Activated T-cell treated with anti-CD3 and anti-CD28 coated beads, Interleukin-2, amount 50 U/mL, for 1 hour (primary cell): ENCODE results near the gene FNDC3B.
"Not testable (repeated sequence)": the region's sequence is repeated elsewhere in the genome, so short reads cannot be mapped to it uniquely, and the experiment has no call there.

Experiments used
- DNase-seq: peaks from one replicate; pipeline ENCODE4 v3.0.0-alpha.2; 2020

FNDC3B gene

GRCh38 chr3:172352786-172353185, 313.4 kb downstream of the FNDC3B start:
- no peak for DNase-seq

GRCh38 chr3:172354931-172355499, 315.6 kb downstream of the FNDC3B start:
- no peak for DNase-seq

GRCh38 chr3:172355836-172356235, 316.5 kb downstream of the FNDC3B start:
- no peak for DNase-seq

GRCh38 chr3:172356427-172356826, 317.0 kb downstream of the FNDC3B start:
- DNase-seq = no peak

- no peak for DNase-seq
Measured at GRCh38 chr3:172357850-172358754, 318.7 kb downstream of the FNDC3B start.

GRCh38 chr3:172359231-172359630, 319.9 kb downstream of the FNDC3B start:
- DNase-seq = no peak

GRCh38 chr3:172359996-172360395, 320.6 kb downstream of the FNDC3B start:
- no peak for DNase-seq

- DNase-seq = no peak
Measured at GRCh38 chr3:172362583-172362982, 323.2 kb downstream of the FNDC3B start.

- DNase-seq = no peak
Measured at GRCh38 chr3:172364374-172365027, 325.1 kb downstream of the FNDC3B start.

GRCh38 chr3:172365028-172365567, 325.7 kb downstream of the FNDC3B start:
- DNase-seq = no peak

GRCh38 chr3:172367205-172368105, 328.1 kb downstream of the FNDC3B start:
- DNase-seq = no peak

- not testable (repeated sequence) for DNase-seq
Measured at GRCh38 chr3:172368556-172368955, 329.2 kb downstream of the FNDC3B start.

GRCh38 chr3:172369590-172370259, 330.3 kb downstream of the FNDC3B start:
- DNase-seq = no peak

GRCh38 chr3:172370419-172370818, 331.0 kb downstream of the FNDC3B start:
- no peak for DNase-seq

- DNase-seq = no peak
Measured at GRCh38 chr3:172371544-172371943, 332.2 kb downstream of the FNDC3B start.

- no peak for DNase-seq
Measured at GRCh38 chr3:172372895-172373294, 333.5 kb downstream of the FNDC3B start.

GRCh38 chr3:172373912-172374311, 334.5 kb downstream of the FNDC3B start:
- DNase-seq = no peak

- no peak for DNase-seq
Measured at GRCh38 chr3:172375206-172375850, 335.9 kb downstream of the FNDC3B start.

- DNase-seq = no peak
Measured at GRCh38 chr3:172376402-172376801, 337.0 kb downstream of the FNDC3B start.

- no peak for DNase-seq
Measured at GRCh38 chr3:172376881-172377280, 337.5 kb downstream of the FNDC3B start.

- DNase-seq = no peak
Measured at GRCh38 chr3:172378439-172378838, 339.1 kb downstream of the FNDC3B start.
